HG03095 (cell line): ENCODE results near the gene CADPS.

ENCODE experiments used
- ATAC-seq: cut with Tn5 transposase; IDR thresholded peaks from one replicate; pipeline ENCODE4 v1.9.1; 2021; ENCODE audit warnings: moderate library complexity; ENCODE audit not compliant: unreplicated experiment

Gene CADPS

GRCh38 chr3:62644493-62644892, 230.7 kb downstream of the CADPS start:
- no peak for ATAC-seq

GRCh38 chr3:62638316-62638715, 236.9 kb downstream of the CADPS start:
- no peak for ATAC-seq

- no peak for ATAC-seq
These were observed 238.9 kb downstream of the CADPS start for GRCh38 chr3:62636235-62636826.

GRCh38 chr3:62632510-62633294, 242.5 kb downstream of the CADPS start:
- ATAC-seq = no peak

GRCh38 chr3:62631488-62631887, 243.7 kb downstream of the CADPS start:
- ATAC-seq = no peak

- no peak for ATAC-seq
These were observed 244.6 kb downstream of the CADPS start for GRCh38 chr3:62630664-62631063.

GRCh38 chr3:62625268-62625667, 249.9 kb downstream of the CADPS start:
- ATAC-seq = no peak

- ATAC-seq = no peak
These were observed 251.0 kb downstream of the CADPS start for GRCh38 chr3:62624185-62624584.

GRCh38 chr3:62622553-62623174, 252.6 kb downstream of the CADPS start:
- no peak for ATAC-seq

GRCh38 chr3:62621925-62622324, 253.3 kb downstream of the CADPS start:
- ATAC-seq = no peak

GRCh38 chr3:62621176-62621575, 254.0 kb downstream of the CADPS start:
- ATAC-seq = no peak

GRCh38 chr3:62615258-62615849, 259.9 kb downstream of the CADPS start:
- ATAC-seq = no peak

- ATAC-seq = no peak
These were observed 260.7 kb downstream of the CADPS start for GRCh38 chr3:62614527-62614926.

GRCh38 chr3:62611541-62612240, 263.5 kb downstream of the CADPS start:
- no peak for ATAC-seq

GRCh38 chr3:62607287-62608029, 267.8 kb downstream of the CADPS start:
- ATAC-seq = no peak

GRCh38 chr3:62605413-62606068, 269.7 kb downstream of the CADPS start:
- ATAC-seq = no peak

GRCh38 chr3:62604751-62605351, 270.4 kb downstream of the CADPS start:
- no peak for ATAC-seq

- no peak for ATAC-seq
These were observed 270.9 kb downstream of the CADPS start for GRCh38 chr3:62604298-62604697.

- ATAC-seq = no peak
These were observed 272.2 kb downstream of the CADPS start for GRCh38 chr3:62602987-62603386.
